Measurements from ENCODE around the gene IGIP.

IGIP gene

DNA sequence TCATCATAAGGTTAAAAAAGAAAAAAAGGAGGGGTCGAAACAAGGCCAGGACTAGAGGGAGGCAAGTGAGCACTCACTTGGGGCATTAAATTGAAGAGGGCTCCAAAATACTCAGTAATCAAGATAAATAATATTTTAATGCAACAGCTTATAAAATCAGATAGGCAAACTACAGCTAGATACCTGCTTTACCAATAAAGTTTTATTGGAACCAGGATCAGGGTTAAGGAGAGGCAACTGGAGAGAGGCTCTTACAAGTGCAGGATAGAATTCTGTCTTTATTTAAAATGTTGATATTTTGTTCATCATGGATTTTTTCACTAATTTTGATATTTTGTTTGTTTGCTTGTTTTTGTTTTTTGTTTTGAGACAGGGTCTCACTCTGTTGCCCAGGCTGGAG, 42.1 kb upstream of the IGIP start:
- no peak overlapping the region for H3K9ac ChIP-seq (ENCODE audit: low read depth, low read length)
- no peaks in the 10 kb centered on the region for H3K9me3 ChIP-seq (ENCODE audit: insufficient read depth, low read length, severe bottlenecking)
- H3K79me2 ChIP-seq (ENCODE audit: insufficient read depth, low read length), result no peaks in the 10 kb centered on the region
- ATAC-seq (ENCODE audit: insufficient read depth, low read depth) (no peak), DNase-seq (no peak)
- H4K20me1 ChIP-seq (ENCODE audit: insufficient read depth, low read length), result no peaks in the 10 kb centered on the region
- H3K27me3 ChIP-seq (ENCODE audit: insufficient read depth, low read length, poor library complexity), result peaks cover 33% of the 10 kb centered on the region
- H3K4me1 ChIP-seq (ENCODE audit: insufficient read depth, low read length), result no peaks in the 10 kb centered on the region
- H2AFZ ChIP-seq (ENCODE audit: low read depth, low read length), result no peak overlapping the region
- no peak overlapping the region for H3K27ac ChIP-seq (ENCODE audit: low read length)
- H3K4me3 ChIP-seq (ENCODE audit: low read depth in 1 of 2, low read length in 2 of 2), result no peak overlapping the region
- no peak overlapping the region for H3K4me2 ChIP-seq (ENCODE audit: insufficient read depth, low read length)
- TF ChIP-seq, protein P1, sequence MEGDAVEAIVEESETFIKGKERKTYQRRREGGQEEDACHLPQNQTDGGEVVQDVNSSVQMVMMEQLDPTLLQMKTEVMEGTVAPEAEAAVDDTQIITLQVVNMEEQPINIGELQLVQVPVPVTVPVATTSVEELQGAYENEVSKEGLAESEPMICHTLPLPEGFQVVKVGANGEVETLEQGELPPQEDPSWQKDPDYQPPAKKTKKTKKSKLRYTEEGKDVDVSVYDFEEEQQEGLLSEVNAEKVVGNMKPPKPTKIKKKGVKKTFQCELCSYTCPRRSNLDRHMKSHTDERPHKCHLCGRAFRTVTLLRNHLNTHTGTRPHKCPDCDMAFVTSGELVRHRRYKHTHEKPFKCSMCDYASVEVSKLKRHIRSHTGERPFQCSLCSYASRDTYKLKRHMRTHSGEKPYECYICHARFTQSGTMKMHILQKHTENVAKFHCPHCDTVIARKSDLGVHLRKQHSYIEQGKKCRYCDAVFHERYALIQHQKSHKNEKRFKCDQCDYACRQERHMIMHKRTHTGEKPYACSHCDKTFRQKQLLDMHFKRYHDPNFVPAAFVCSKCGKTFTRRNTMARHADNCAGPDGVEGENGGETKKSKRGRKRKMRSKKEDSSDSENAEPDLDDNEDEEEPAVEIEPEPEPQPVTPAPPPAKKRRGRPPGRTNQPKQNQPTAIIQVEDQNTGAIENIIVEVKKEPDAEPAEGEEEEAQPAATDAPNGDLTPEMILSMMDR (IDR thresholded peaks at IDR 0.05; ENCODE audit: borderline replicate concordance, extremely low read depth, low read length, poor library complexity, severe bottlenecking), result no peak
- TF ChIP-seq EZH2 (IDR thresholded peaks at IDR 0.05; ENCODE audit: borderline replicate concordance, low read depth, low read length, severe bottlenecking), result no peak
- no peaks in the 10 kb centered on the region for H3K36me3 ChIP-seq (ENCODE audit: insufficient read depth, low read length)

DNA sequence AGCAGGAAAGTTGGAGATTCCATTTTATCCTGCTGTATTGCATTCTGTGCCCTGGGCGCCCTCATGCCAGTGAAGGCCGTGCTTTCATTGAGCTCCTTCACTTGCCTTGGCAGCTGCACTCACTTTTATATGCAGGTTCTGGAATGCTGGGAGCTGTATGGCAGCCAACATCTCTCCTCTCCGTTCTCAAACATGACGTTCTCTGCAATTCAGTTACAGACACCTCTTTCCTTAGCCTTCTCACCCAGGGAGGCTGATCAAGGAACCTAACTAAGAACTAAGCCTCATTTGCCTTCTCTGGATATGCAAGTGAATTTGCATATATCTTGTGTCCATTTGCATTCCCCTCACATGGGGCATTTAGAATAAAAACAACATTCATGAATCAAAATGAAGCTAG, 41.2 kb upstream of the IGIP start:
- Histone ChIP-seq H3K4me3 (ENCODE audit: low read depth in 1 of 2, low read length in 2 of 2) (no peak overlapping the region), H3K79me2 (ENCODE audit: insufficient read depth, low read length) (no peaks in the 10 kb centered on the region), H3K36me3 (ENCODE audit: insufficient read depth, low read length) (no peaks in the 10 kb centered on the region), H2AFZ (ENCODE audit: low read depth, low read length) (no peak overlapping the region), H3K4me1 (ENCODE audit: insufficient read depth, low read length) (no peaks in the 10 kb centered on the region), H3K4me2 (ENCODE audit: insufficient read depth, low read length) (no peak overlapping the region), H3K27ac (ENCODE audit: low read length) (no peak overlapping the region), H3K27me3 (ENCODE audit: insufficient read depth, low read length, poor library complexity) (peaks cover 30% of the 10 kb centered on the region), H3K9ac (ENCODE audit: low read depth, low read length) (no peak overlapping the region), H3K9me3 (ENCODE audit: insufficient read depth, low read length, severe bottlenecking) (no peaks in the 10 kb centered on the region), H4K20me1 (ENCODE audit: insufficient read depth, low read length) (no peaks in the 10 kb centered on the region)
- no peak for DNase-seq
- ATAC-seq (ENCODE audit: insufficient read depth, low read depth), result no peak
- TF ChIP-seq, protein P1 (IDR thresholded peaks at IDR 0.05; ENCODE audit: borderline replicate concordance, extremely low read depth, low read length, poor library complexity, severe bottlenecking), result no peak
- TF ChIP-seq EZH2 (IDR thresholded peaks at IDR 0.05; ENCODE audit: borderline replicate concordance, low read depth, low read length, severe bottlenecking), result no peak

DNA sequence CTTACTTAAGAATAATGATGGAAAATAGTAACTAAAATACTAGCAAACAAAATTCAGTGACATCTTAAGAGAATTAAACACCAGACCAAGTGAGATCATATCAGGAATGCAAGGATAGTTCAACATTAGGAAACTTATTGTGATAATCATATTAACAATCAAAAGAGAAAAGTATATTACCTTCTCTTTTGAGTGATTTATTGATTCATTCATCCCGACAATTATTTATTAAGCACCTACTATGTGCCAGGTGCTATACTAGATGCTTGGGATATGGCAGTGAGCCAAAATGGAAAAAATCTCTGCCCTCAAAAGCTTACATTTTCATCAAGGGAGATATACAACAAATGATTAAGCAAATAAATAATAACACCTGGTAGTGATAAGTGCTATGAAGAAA, 35.5 kb upstream of the IGIP start:
- no peaks in the 10 kb centered on the region for H3K4me1 ChIP-seq (ENCODE audit: insufficient read depth, low read length)
- H4K20me1 ChIP-seq (ENCODE audit: insufficient read depth, low read length), result no peaks in the 10 kb centered on the region
- peaks cover 6% of the 10 kb centered on the region for H3K9me3 ChIP-seq (ENCODE audit: insufficient read depth, low read length, severe bottlenecking)
- ATAC-seq (ENCODE audit: insufficient read depth, low read depth) (no peak), DNase-seq (no peak)
- peaks cover 8% of the 10 kb centered on the region for H3K27me3 ChIP-seq (ENCODE audit: insufficient read depth, low read length, poor library complexity)
- H3K4me3 ChIP-seq (ENCODE audit: low read depth in 1 of 2, low read length in 2 of 2), result no peak overlapping the region
- no peak overlapping the region for H3K9ac ChIP-seq (ENCODE audit: low read depth, low read length)
- TF ChIP-seq, protein P1 (IDR thresholded peaks at IDR 0.05; ENCODE audit: borderline replicate concordance, extremely low read depth, low read length, poor library complexity, severe bottlenecking), result no peak
- TF ChIP-seq EZH2 (IDR thresholded peaks at IDR 0.05; ENCODE audit: borderline replicate concordance, low read depth, low read length, severe bottlenecking), result no peak
- H3K4me2 ChIP-seq (ENCODE audit: insufficient read depth, low read length), result no peak overlapping the region
- H3K36me3 ChIP-seq (ENCODE audit: insufficient read depth, low read length), result no peaks in the 10 kb centered on the region
- H3K27ac ChIP-seq (ENCODE audit: low read length), result no peak overlapping the region
- H3K79me2 ChIP-seq (ENCODE audit: insufficient read depth, low read length), result no peaks in the 10 kb centered on the region
- H2AFZ ChIP-seq (ENCODE audit: low read depth, low read length), result no peak overlapping the region

DNA sequence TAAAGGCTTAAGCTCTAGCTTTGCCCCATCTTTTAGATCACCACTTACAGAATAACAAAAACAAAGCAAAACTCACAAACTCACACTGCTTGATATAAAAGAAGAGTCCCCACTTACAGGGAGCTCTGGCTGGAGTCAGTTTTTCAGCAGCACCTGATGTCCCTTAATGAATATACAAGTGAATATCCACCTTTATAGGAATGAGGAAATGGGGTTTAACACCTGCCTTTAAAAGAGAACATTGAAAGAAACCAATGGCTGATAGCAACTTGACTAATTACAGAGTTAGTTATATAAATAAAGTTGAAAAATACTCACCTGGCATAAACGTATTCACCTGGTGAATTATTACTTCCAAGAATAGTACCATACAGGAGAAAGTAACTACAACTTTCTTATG, 32.6 kb upstream of the IGIP start:
- H3K9ac ChIP-seq (ENCODE audit: low read depth, low read length), result no peak overlapping the region
- no peak overlapping the region for H3K27ac ChIP-seq (ENCODE audit: low read length)
- TF ChIP-seq, protein P1 (IDR thresholded peaks at IDR 0.05; ENCODE audit: borderline replicate concordance, extremely low read depth, low read length, poor library complexity, severe bottlenecking), result no peak
- TF ChIP-seq EZH2 (IDR thresholded peaks at IDR 0.05; ENCODE audit: borderline replicate concordance, low read depth, low read length, severe bottlenecking), result no peak
- no peaks in the 10 kb centered on the region for H3K79me2 ChIP-seq (ENCODE audit: insufficient read depth, low read length)
- no peaks in the 10 kb centered on the region for H3K36me3 ChIP-seq (ENCODE audit: insufficient read depth, low read length)
- peaks cover 6% of the 10 kb centered on the region for H3K9me3 ChIP-seq (ENCODE audit: insufficient read depth, low read length, severe bottlenecking)
- H2AFZ ChIP-seq (ENCODE audit: low read depth, low read length), result no peak overlapping the region
- no peaks in the 10 kb centered on the region for H4K20me1 ChIP-seq (ENCODE audit: insufficient read depth, low read length)
- no peaks in the 10 kb centered on the region for H3K4me1 ChIP-seq (ENCODE audit: insufficient read depth, low read length)
- ATAC-seq (ENCODE audit: insufficient read depth, low read depth), result no peak
- H3K4me3 ChIP-seq (ENCODE audit: low read depth in 1 of 2, low read length in 2 of 2), result no peak overlapping the region
- H3K4me2 ChIP-seq (ENCODE audit: insufficient read depth, low read length), result no peak overlapping the region
- no peak for DNase-seq
- H3K27me3 ChIP-seq (ENCODE audit: insufficient read depth, low read length, poor library complexity), result peaks cover 5% of the 10 kb centered on the region
